HG03066 (cell line): ENCODE results near the gene NFKBIB.

Source experiments
- ATAC-seq: cut with Tn5 transposase; IDR thresholded peaks from one replicate; pipeline ENCODE4 v1.9.1; 2021; ENCODE audit warnings: low read depth; ENCODE audit not compliant: unreplicated experiment

The NFKBIB gene

GRCh38 chr19:38952395-38953165 lies 52.8 kb downstream of the NFKBIB start:
- ATAC-seq: no peak

DNA sequence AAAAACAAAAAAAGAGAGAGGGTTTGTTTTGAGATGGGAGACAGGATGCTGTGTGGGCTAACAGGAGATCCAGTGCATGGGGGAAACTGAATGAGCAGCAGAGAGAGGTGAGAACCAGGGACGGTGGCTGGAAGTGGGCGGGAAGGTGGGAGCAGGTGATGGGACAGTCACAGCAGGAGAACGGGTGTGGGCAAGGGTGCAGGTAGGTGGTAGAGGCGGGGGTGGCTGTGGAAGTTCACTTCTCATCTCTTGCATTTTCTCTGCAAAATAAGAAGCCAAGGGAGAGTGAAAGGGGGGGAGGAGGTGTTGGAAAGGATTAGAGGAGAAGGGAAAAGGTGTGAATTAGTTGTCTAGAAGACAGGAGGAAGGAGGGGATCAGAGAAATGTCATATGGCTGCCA lies 53.9 kb downstream of the NFKBIB start:
- ATAC-seq: no peak

GRCh38 chr19:38956264-38956663 lies 56.5 kb downstream of the NFKBIB start:
- no peak for ATAC-seq

GRCh38 chr19:38958301-38958700 lies 58.5 kb downstream of the NFKBIB start:
- no peak for ATAC-seq
